Upper lobe of right lung (tissue), 1 donor: ENCODE measurements around the gene NR2C2AP. TPM values are rescaled to one million over a fixed set of nuclear protein-coding genes. Genes with fewer than 3 reads are reported as not detected.

Source experiments
- ATAC-seq: fragments of 200-7000 bp; cut with Tn5 transposase; one replicate; pipeline ENCODE4 v1.9.1; 2020; ENCODE audit warnings: mild to moderate bottlenecking, moderate library complexity
- DNase-seq: peaks from one replicate; pipeline ENCODE4 v3.0.0-alpha.2; 2020
- H3K27ac ChIP-seq: fragments of 200-600 bp; one replicate; pipeline ENCODE4 v1.8.0; 2022
- H3K27me3 ChIP-seq: fragments of 200-600 bp; one replicate; pipeline ENCODE4 v1.8.0; 2022; ENCODE audit warnings: mild to moderate bottlenecking
- H3K36me3 ChIP-seq: fragments of 200-600 bp; one replicate; pipeline ENCODE4 v1.8.0; 2022
- H3K4me1 ChIP-seq: fragments of 200-600 bp; one replicate; pipeline ENCODE4 v1.8.0; 2022
- H3K4me3 ChIP-seq: fragments of 200-600 bp; one replicate; pipeline ENCODE4 v1.8.0; 2022; ENCODE audit warnings: mild to moderate bottlenecking
- H3K9me3 ChIP-seq: fragments of 200-600 bp; one replicate; pipeline ENCODE4 v1.8.0; 2022
- intact Hi-C: fragments of 100-400 bp; cut with DNase I; formaldehyde crosslinking; loops from one replicate; pipeline ENCODE4 v1.11.0; 2022
- long read RNA-seq: library from polyadenylated mRNA; unstranded; transcript quantifications from one replicate; pipeline ENCODE4 v2.0.0, GENCODE V29; 2021
- total RNA-seq: library from RNA; stranded (reverse); fragmentation: NEBNext Ultra II Directional; extraction: Animal tissue kit (Norgen Biotek cat#: 25700); gene quantifications from one replicate; pipeline ENCODE4 v1.2.1, GENCODE V29; 2021
- TF ChIP-seq, protein P1 (sequence below): fragments of 200-600 bp; IDR thresholded peaks from one replicate; pipeline ENCODE4 v1.8.0; 2022; ENCODE audit warnings: antibody characterized with exemption
- donor health status: DM: no; HTN: yes; CAD: no; lungs with severe emphysema.

The NR2C2AP gene, protein sequence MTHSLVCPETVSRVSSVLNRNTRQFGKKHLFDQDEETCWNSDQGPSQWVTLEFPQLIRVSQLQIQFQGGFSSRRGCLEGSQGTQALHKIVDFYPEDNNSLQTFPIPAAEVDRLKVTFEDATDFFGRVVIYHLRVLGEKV
- total RNA-seq: 12.6 TPM
- long read RNA-seq, transcript NR2C2AP-201 (5 exons, 1,293 nt): major isoform, 8 of 22 reads
- long read RNA-seq, partial matches to known transcripts: 1 of 22 reads
- long read RNA-seq, other reads (novel, unspliced or antisense): 11 of 22 reads

DNA sequence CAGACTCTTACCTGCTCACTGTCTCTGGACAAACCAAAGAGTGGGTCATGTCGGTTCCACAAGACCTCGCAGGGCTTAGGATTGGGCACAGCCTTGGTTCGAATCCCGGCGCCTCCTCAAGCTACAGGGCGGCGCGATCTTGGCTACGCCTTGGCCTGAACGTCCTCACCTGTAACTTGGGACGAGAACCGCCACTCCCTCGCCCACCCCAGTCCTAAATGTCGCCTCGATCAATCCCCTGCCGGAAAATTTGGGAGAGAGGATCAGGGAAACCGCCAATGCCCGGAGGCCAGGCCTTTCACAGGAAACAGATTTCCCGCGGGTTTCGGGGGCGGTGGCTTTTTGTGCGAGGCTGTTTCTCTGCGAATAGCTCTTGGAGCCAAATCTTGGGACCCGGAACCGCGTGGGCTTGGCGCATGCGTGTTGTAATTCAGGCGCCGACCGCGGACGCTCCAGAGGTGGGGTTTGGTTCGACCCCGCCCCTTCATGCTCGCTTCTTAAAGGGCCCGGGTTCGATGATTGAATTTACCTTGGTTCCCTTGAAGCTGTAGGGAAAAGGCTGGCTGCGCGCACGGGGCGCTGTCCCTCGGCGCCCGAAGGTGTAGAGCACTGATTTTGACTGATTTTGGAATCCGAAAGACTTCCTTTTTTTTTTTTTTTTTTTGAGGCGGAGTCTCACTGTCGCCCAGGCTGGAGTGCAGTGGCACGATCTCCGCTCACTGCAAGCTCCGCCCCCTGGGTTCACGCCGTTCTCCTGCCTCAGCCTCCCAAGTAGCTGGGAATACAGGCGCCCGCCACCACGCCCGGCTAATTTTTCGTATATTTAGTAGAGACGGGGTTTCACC lies at the start of gene NR2C2AP:
TSS of gene NR2C2AP (minus strand) at position 403 of the 845 bp plus-strand sequence. CDS start at position 49, 354 bp downstream.
- ATAC-seq (peak; percentile 93), DNase-seq (peak; percentile 96)
- no peaks in the 10 kb centered on the region for H3K27me3 ChIP-seq
- no peaks in the 10 kb centered on the region for H3K9me3 ChIP-seq
- H3K36me3 ChIP-seq: peaks cover 12% of the 10 kb centered on the region
- TF ChIP-seq, protein P1, sequence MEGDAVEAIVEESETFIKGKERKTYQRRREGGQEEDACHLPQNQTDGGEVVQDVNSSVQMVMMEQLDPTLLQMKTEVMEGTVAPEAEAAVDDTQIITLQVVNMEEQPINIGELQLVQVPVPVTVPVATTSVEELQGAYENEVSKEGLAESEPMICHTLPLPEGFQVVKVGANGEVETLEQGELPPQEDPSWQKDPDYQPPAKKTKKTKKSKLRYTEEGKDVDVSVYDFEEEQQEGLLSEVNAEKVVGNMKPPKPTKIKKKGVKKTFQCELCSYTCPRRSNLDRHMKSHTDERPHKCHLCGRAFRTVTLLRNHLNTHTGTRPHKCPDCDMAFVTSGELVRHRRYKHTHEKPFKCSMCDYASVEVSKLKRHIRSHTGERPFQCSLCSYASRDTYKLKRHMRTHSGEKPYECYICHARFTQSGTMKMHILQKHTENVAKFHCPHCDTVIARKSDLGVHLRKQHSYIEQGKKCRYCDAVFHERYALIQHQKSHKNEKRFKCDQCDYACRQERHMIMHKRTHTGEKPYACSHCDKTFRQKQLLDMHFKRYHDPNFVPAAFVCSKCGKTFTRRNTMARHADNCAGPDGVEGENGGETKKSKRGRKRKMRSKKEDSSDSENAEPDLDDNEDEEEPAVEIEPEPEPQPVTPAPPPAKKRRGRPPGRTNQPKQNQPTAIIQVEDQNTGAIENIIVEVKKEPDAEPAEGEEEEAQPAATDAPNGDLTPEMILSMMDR: no peak
- H3K4me1 ChIP-seq: peaks cover 9% of the 10 kb centered on the region
- peak within 1 kb of the TSS; percentile 62 for H3K4me3 ChIP-seq
- intact Hi-C loops: no loop called here
- H3K27ac ChIP-seq: peak within 1 kb of the TSS; percentile 73

DNA sequence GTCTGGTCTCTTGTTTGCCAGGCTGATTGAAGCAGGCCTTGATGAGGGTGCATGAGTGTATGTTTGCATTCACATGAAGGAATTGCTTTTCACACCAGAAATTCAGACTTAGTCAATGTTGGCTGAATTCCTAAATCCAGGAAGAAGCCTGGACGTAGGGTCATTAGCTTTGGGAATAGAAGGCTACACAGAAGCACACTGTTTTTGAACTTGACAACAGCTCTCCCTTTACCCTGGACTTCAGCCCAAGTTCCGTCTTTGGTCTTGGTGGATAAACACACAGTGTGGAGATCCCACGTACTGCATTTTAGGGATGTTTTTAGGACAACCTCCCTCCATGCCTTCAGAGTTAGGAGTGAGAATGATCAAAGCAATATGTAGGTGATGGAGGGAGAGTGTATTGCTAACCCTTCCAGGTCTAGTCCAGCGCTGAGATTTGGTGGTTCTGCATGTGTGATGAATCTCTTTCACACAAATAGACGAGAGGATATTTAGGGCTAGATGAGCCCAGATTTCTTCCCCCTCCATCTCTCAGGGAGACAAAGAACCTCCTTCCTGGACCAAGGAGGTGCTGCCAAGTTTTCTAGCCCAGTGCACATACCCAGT lies 47.1 kb upstream of the NR2C2AP start:
- intact Hi-C loops: no loop called here
- H3K9me3 ChIP-seq: no peaks in the 10 kb centered on the region
- TF ChIP-seq, protein P1: no peak
- no peak overlapping the region for H3K4me3 ChIP-seq
- no peaks in the 10 kb centered on the region for H3K36me3 ChIP-seq
- H3K4me1 ChIP-seq: no peaks in the 10 kb centered on the region
- H3K27me3 ChIP-seq: peaks cover 27% of the 10 kb centered on the region
- no peak for DNase-seq
- ATAC-seq: no peak
- H3K27ac ChIP-seq: no peak overlapping the region

DNA sequence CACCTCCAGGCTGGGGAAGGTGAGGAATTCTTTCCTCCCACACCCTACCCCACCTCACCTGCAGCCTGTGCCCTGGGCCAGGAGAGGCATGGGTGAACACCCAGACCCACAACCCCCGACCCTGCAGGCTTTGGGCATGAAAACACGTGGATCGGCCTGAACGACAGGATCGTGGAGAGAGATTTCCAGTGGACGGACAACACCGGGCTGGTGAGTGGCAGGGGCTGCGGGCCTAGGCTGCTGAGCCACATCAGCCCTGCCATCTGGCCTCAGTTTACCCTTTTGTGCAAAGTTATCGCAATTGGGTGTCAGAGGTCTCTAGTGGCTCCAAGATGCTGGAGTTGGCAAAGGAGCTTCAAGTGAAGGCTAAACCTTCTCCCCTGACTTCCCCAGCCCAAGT lies 37.3 kb upstream of the NR2C2AP start:
- Histone ChIP-seq H3K27me3 (peaks cover 13% of the 10 kb centered on the region), H3K4me3 (no peak overlapping the region), H3K4me1 (no peaks in the 10 kb centered on the region), H3K27ac (no peak overlapping the region), H3K9me3 (no peaks in the 10 kb centered on the region), H3K36me3 (no peaks in the 10 kb centered on the region)
- no peak for ATAC-seq
- DNase-seq: no peak
- intact Hi-C loops: no loop called here
- TF ChIP-seq, protein P1: no peak

DNA sequence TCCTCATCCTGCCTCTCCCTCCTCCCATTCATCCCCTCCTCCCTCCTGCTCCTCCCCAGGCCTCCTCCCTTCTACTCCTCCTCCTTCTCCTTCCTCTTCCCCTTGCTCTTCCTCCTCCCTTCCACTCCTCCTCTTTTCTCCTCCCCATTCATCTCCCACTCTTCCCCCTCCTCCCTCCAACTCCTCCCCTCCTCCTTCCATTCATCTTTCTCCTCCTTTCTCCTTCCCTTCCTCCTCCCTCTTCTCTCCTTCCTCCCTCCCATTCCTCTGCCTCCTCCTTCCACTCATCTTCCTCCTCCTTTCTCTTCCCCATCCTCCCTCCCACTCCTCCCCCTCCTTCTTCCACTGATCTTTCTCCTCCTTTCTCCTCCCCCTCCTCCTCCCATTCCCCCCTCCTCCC lies 36.5 kb upstream of the NR2C2AP start:
- ATAC-seq (no peak), DNase-seq (no peak)
- no peak overlapping the region for H3K4me3 ChIP-seq
- peaks cover 4% of the 10 kb centered on the region for H3K9me3 ChIP-seq
- TF ChIP-seq, protein P1: no peak
- H3K27ac ChIP-seq: no peak overlapping the region
- no peaks in the 10 kb centered on the region for H3K36me3 ChIP-seq
- intact Hi-C loops: no loop called here
- peaks cover 13% of the 10 kb centered on the region for H3K27me3 ChIP-seq
- no peaks in the 10 kb centered on the region for H3K4me1 ChIP-seq

DNA sequence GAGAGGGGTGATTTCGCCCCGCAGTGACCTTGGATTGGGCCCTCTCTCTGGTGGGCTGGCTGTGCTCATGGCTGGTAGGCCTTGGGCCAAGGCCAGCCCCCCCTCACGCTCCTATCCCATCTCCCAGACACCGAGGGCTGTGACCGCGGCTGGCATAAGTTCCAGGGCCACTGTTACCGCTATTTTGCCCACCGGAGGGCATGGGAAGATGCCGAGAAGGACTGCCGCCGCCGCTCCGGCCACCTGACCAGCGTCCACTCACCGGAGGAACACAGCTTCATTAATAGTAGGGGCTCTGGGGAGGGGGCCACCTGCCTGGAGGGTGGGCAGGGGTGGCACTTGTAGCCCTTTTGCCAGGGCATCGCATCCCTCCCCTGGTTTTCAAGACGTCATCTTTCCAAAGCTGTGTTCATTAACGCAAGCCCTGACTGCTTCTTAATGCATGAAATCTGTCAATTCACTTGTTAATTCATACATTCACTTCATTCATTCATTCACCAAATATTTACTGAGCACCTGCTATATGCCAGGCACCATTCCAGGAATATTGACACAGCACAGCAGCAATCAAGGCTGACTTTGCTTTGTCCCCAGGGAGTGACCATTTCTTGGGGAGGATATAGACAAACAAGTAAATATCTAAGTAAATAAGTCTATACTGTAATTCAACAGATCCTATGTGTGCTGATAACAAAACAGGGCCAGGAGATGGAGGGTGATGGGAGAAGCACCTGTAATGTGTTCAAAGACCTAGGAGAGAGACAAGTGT lies 35.1 kb upstream of the NR2C2AP start:
- H3K4me1 ChIP-seq: no peaks in the 10 kb centered on the region
- no peak for ATAC-seq
- H3K27ac ChIP-seq: no peak overlapping the region
- TF ChIP-seq, protein P1: no peak
- H3K27me3 ChIP-seq: peaks cover 13% of the 10 kb centered on the region
- intact Hi-C loops: no loop called here
- no peaks in the 10 kb centered on the region for H3K36me3 ChIP-seq
- H3K4me3 ChIP-seq: no peak overlapping the region
- no peak for DNase-seq
- peaks cover 13% of the 10 kb centered on the region for H3K9me3 ChIP-seq
